ENCODE data around the gene TGFB3. TPM values are rescaled to one million over a fixed set of nuclear protein-coding genes. Genes with fewer than 3 reads are reported as not detected.
"Not testable (repeated sequence)": the region's sequence is repeated elsewhere in the genome, so short reads cannot be mapped to it uniquely, and the experiment has no call there.

Gene TGFB3
- total RNA-seq, 4 donors from 2014 or later, result 16.1 to 85.3 (median 55.0) TPM

DNA sequence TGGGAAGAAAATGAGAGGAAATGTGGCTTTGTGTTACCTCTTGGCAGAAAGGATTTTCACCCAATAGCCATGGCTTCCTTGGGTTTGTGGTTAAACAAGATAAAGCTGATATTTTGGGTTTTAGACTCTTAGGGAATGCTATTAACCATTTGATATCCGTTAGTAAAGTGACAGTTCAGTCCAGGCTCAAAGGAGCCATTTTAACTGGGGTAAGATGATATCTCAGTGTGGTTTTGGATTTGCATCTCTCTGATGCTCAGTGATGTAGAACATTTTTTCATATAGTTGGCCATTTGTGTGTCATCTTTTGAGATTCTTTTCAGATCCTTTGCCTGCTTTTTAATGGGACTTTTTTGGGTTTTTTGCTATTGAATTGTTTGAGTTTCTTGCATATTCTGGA lies 33.9 kb upstream of the TGFB3 start:
- Histone ChIP-seq H3K9me3 (no peaks in the 10 kb centered on the region), H3K4me1 (peaks cover 0 to 6% of the 10 kb centered on the region in 2 donors), H3K27ac (no peak overlapping the region), H3K27me3 (no peaks in the 10 kb centered on the region), H3K36me3 (no peaks in the 10 kb centered on the region), H3K4me3 (no peak overlapping the region)
- no peak for DNase-seq
- intact Hi-C loops (cut with DNase I; ENCODE audit: low total_unique reads), result no loop called here
- TF ChIP-seq, protein P1, sequence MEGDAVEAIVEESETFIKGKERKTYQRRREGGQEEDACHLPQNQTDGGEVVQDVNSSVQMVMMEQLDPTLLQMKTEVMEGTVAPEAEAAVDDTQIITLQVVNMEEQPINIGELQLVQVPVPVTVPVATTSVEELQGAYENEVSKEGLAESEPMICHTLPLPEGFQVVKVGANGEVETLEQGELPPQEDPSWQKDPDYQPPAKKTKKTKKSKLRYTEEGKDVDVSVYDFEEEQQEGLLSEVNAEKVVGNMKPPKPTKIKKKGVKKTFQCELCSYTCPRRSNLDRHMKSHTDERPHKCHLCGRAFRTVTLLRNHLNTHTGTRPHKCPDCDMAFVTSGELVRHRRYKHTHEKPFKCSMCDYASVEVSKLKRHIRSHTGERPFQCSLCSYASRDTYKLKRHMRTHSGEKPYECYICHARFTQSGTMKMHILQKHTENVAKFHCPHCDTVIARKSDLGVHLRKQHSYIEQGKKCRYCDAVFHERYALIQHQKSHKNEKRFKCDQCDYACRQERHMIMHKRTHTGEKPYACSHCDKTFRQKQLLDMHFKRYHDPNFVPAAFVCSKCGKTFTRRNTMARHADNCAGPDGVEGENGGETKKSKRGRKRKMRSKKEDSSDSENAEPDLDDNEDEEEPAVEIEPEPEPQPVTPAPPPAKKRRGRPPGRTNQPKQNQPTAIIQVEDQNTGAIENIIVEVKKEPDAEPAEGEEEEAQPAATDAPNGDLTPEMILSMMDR (IDR thresholded peaks at IDR 0.05), result no peak
- TF ChIP-seq POLR2A (IDR thresholded peaks at IDR 0.05), result no peak

GRCh38 chr14:76015191-76015590 lies 33.4 kb upstream of the TGFB3 start:
- TF ChIP-seq, protein P1 (IDR thresholded peaks at IDR 0.05), result no peak
- TF ChIP-seq POLR2A (IDR thresholded peaks at IDR 0.05), result no peak
- Histone ChIP-seq H3K4me3 (no peak overlapping the region), H3K4me1 (peaks cover 0 to 6% of the 10 kb centered on the region in 2 donors), H3K27ac (no peak overlapping the region), H3K27me3 (no peaks in the 10 kb centered on the region), H3K9me3 (no peaks in the 10 kb centered on the region), H3K36me3 (no peaks in the 10 kb centered on the region)
- no peak for DNase-seq
- intact Hi-C loops (cut with DNase I; ENCODE audit: low total_unique reads), result no loop called here

DNA sequence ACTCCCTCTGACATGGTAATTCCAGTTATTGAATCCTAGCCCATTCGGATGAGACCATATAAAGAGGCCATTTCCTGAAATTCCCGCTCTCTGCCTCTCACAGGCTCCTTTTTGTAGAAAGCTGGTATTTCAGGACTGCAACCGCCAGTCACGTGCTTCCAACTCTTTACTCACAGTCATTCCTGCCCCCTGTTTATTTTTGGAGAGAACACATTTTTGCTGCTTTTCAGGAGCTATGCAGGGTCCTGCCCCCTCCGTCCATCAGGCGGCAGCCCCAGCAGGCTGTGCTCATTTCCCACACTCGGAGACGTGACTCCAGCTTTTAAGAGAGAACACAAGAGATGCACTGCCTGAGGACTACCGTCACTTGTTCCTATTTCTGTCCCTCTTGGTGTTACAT lies 30.6 kb upstream of the TGFB3 start:
- no peaks in the 10 kb centered on the region for H3K27me3 ChIP-seq
- H3K9me3 ChIP-seq, result no peaks in the 10 kb centered on the region
- DNase-seq, result peak; percentile 42 to 50
- no peaks in the 10 kb centered on the region for H3K36me3 ChIP-seq
- H3K27ac ChIP-seq, result peak overlapping the region; percentile 68 to 70
- intact Hi-C loops (cut with DNase I; ENCODE audit: low total_unique reads), result no loop called here
- no peak overlapping the region for H3K4me3 ChIP-seq
- TF ChIP-seq POLR2A (IDR thresholded peaks at IDR 0.05), result no peak
- TF ChIP-seq, protein P1 (IDR thresholded peaks at IDR 0.05), result peak in 2 of 4 experiments; percentile 18 to 28
- H3K4me1 ChIP-seq, result peaks cover 0 to 6% of the 10 kb centered on the region in 2 donors

GRCh38 chr14:76011930-76012329 lies 30.1 kb upstream of the TGFB3 start:
- Histone ChIP-seq H3K9me3 (no peaks in the 10 kb centered on the region), H3K27ac (peak overlapping the region; percentile 68 to 70), H3K27me3 (no peaks in the 10 kb centered on the region), H3K4me3 (no peak overlapping the region), H3K36me3 (no peaks in the 10 kb centered on the region), H3K4me1 (peaks cover 0 to 6% of the 10 kb centered on the region in 2 donors)
- intact Hi-C loops (cut with DNase I; ENCODE audit: low total_unique reads), result no loop called here
- no peak for DNase-seq
- TF ChIP-seq, protein P1 (IDR thresholded peaks at IDR 0.05), result no peak
- TF ChIP-seq POLR2A (IDR thresholded peaks at IDR 0.05), result no peak

DNA sequence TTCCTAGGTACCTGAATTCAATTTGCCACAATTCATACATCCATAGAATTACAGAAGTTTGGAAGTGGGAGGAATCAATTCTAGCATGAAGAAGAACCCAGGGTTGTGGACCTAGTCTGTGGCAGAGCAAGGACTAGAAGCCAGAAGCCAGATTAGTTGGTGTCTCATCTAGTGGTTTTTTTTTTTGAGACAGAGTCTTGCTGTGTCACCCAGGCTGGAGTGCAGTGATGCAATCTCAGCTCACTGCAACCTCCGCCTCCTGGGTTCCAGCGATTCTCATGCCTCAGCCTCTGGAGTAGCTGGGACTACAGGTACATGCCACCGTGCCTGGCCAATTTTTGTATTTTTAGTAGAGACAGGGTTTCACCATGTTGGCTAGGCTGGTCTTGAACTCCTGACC lies 27.8 kb upstream of the TGFB3 start:
- H3K4me1 ChIP-seq; H3K9me3 ChIP-seq; intact Hi-C loops (cut with DNase I; ENCODE audit: low total_unique reads); H3K27ac ChIP-seq; DNase-seq; H3K4me3 ChIP-seq; H3K27me3 ChIP-seq; H3K36me3 ChIP-seq: not testable (repeated sequence)

GRCh38 chr14:76007852-76008251 lies 26.1 kb upstream of the TGFB3 start:
- Histone ChIP-seq H3K27me3 (no peaks in the 10 kb centered on the region), H3K27ac (no peak overlapping the region), H3K9me3 (peaks cover 0 to 11% of the 10 kb centered on the region in 2 donors), H3K36me3 (no peaks in the 10 kb centered on the region), H3K4me1 (peaks cover 0 to 6% of the 10 kb centered on the region in 2 donors), H3K4me3 (no peak overlapping the region)
- DNase-seq, result no peak
- intact Hi-C loops (cut with DNase I; ENCODE audit: low total_unique reads), result no loop called here
- TF ChIP-seq POLR2A (IDR thresholded peaks at IDR 0.05), result no peak
- TF ChIP-seq, protein P1 (IDR thresholded peaks at IDR 0.05), result no peak

All from uterus (tissue), 4 donors.